ENCODE data around the gene REEP3.

DNA sequence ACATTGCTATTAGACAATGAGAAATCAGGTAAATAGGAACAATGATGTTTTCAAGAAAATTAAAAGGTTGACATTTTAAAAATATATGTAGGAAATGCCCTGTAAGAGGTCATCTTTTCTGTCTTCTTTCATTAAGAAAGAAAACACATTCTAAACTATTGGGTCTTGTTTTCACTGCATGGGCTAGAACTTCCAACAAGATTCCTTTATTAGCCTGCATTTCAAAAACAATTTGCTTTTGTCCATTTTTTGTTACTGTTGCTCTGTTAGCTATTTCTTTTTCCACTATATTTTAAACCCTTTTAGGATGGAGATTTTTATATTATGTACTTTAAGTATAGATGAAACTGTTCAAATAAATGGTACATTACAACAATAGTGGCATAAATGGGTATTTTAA, 9.2 kb downstream of the REEP3 start:
- TF ChIP-seq, protein P1, sequence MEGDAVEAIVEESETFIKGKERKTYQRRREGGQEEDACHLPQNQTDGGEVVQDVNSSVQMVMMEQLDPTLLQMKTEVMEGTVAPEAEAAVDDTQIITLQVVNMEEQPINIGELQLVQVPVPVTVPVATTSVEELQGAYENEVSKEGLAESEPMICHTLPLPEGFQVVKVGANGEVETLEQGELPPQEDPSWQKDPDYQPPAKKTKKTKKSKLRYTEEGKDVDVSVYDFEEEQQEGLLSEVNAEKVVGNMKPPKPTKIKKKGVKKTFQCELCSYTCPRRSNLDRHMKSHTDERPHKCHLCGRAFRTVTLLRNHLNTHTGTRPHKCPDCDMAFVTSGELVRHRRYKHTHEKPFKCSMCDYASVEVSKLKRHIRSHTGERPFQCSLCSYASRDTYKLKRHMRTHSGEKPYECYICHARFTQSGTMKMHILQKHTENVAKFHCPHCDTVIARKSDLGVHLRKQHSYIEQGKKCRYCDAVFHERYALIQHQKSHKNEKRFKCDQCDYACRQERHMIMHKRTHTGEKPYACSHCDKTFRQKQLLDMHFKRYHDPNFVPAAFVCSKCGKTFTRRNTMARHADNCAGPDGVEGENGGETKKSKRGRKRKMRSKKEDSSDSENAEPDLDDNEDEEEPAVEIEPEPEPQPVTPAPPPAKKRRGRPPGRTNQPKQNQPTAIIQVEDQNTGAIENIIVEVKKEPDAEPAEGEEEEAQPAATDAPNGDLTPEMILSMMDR (IDR thresholded peaks at IDR 0.05; ENCODE audit: low read length) = no peak
- no peak for TF ChIP-seq EZH2 (IDR thresholded peaks at IDR 0.05; ENCODE audit: borderline replicate concordance, low read length)
